Bronchial epithelial cell (primary cell): ENCODE data around the gene ERFL. TPM values are rescaled to one million over a fixed set of nuclear protein-coding genes. Genes with fewer than 3 reads are reported as not detected.

ENCODE experiments used
- DNase-seq: peaks from one replicate; pipeline ENCODE4 v3.0.0-alpha.2; 2010; ENCODE audit warnings: low read depth
- FAIRE-seq: peaks from 2 replicates; lab custom pipeline; 2011; peaks lifted over from hg19 to GRCh38; lab: Jason Lieb, UNC
- H3K27me3 ChIP-seq: 2 replicates; pipeline ENCODE4 v1.5.1; 2011; ENCODE audit warnings: low read length; ENCODE audit not compliant: control insufficient read depth, insufficient read depth
- H3K36me3 ChIP-seq: 2 replicates; pipeline ENCODE4 v1.5.1; 2011; ENCODE audit warnings: low read length; ENCODE audit not compliant: control insufficient read depth, insufficient read depth
- H3K4me3 ChIP-seq: 2 replicates; pipeline ENCODE4 v1.5.1; 2011; ENCODE audit warnings: mild to moderate bottlenecking, low read depth, low read length, control low read depth
- total RNA-seq: library from RNA; depleted of rRNA; stranded (reverse); fragments of >200 nt; gene quantifications from 2 replicates; pipeline ENCODE4 v1.2.1, GENCODE V29; 2014
- TF ChIP-seq, protein P1 (sequence below): IDR thresholded peaks from 2 replicates; pipeline ENCODE4 v1.5.1; 2011; ENCODE audit warnings: mild to moderate bottlenecking, moderate library complexity, low read length, control low read depth, inconsistent platforms; ENCODE audit not compliant: insufficient read depth, severe bottlenecking

Gene ERFL
- total RNA-seq, 1 donor from 2014 or later = under 0.01 TPM

DNA sequence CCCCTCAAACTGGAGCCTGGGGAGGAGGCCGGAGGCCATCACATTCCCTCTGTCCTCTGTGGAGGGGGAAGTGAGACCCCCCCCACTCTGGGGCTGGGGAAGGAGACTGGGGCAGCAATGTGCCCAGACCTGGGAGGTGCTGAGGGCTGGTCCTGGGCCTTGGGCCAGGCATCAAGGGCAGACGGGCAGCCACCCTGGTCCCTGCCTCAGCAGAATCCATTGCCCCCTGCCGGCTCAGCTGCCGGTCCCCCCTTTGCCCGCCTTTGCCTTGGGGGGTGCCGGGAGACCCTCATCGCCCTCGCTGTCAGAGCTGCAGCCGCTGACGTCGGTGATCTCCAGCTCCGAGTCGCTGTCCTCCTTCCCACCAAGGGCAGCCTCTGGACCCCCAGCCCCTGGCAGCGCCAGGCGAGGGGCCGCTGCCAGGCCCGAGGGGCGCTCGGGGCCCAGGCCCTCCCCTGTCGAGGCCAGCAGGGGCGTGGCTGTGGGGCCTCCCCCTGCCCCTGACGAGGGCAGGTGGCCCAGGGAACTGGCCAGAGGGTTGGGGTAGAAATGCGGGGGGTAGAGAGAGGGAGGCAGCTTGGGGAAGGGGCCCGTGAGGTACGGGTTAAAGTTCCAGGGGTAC, 20.1 kb downstream of the ERFL start:
- FAIRE-seq (no peak), DNase-seq (no peak)
- TF ChIP-seq, protein P1, sequence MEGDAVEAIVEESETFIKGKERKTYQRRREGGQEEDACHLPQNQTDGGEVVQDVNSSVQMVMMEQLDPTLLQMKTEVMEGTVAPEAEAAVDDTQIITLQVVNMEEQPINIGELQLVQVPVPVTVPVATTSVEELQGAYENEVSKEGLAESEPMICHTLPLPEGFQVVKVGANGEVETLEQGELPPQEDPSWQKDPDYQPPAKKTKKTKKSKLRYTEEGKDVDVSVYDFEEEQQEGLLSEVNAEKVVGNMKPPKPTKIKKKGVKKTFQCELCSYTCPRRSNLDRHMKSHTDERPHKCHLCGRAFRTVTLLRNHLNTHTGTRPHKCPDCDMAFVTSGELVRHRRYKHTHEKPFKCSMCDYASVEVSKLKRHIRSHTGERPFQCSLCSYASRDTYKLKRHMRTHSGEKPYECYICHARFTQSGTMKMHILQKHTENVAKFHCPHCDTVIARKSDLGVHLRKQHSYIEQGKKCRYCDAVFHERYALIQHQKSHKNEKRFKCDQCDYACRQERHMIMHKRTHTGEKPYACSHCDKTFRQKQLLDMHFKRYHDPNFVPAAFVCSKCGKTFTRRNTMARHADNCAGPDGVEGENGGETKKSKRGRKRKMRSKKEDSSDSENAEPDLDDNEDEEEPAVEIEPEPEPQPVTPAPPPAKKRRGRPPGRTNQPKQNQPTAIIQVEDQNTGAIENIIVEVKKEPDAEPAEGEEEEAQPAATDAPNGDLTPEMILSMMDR = no peak
- H3K36me3 ChIP-seq = peaks cover 18% of the 10 kb centered on the region
- H3K4me3 ChIP-seq = no peak overlapping the region
- H3K27me3 ChIP-seq = peaks cover 19% of the 10 kb centered on the region

DNA sequence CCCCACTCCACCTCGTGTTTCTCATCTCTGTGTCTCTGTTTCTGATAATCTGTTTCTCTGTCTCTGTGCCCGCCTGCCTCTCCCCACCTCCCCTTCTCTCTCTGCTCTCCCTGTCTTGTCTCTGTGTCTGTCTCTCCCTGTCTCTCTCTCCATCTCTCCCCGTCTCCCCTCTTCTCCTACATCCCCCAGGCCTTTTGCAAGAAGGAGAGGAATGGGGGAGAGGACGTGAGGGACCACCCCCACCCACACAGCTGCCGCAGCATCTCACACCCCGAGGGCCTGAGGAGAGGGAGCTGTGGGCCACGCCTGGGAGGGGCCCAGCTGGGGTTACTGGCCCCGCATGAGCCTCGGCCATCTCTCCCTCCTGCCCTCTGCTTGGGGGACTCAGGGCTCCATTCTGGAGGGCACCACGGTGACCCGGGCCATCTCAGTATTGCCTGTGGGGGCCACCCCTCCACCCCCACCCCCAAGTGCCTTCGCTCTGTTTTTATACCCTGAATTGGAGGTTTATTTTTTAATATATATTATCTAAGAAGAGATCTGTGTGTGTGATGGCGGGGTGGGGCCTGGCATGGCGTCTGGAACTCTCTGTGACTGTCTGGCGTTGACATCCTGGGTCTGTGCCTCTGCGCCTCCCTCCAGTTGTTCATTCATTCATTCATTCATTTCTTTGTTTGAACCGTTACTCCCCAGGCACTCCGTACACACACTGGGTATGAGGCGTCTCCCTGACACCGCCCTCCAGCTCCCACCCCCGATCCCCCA, 21.2 kb downstream of the ERFL start:
- no peak for FAIRE-seq
- peaks cover 26% of the 10 kb centered on the region for H3K36me3 ChIP-seq
- no peak overlapping the region for H3K4me3 ChIP-seq
- peaks cover 12% of the 10 kb centered on the region for H3K27me3 ChIP-seq
- TF ChIP-seq, protein P1 = no peak
- no peak for DNase-seq

DNA sequence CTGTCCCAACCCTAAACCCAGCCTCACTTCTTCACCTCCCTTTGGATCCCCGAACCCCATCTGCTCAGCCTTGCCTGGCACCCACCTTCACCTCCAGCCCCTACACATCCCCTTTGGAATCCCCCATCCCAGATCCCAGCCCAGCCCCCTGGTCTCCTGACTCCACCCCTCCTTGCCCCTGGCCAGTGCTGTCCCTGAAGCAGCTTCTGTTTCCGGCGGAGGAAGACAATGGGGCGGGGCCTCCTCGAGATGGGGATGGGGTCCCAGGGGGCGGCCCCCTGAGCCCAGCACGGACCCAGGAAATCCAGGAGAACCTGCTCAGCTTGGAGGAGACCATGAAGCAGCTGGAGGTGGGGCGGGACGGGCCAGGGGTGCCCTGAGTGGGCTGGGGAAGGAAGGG, 22.0 kb downstream of the ERFL start:
- TF ChIP-seq, protein P1 = no peak
- DNase-seq (no peak), FAIRE-seq (no peak)
- H3K27me3 ChIP-seq = peaks cover 4% of the 10 kb centered on the region
- H3K36me3 ChIP-seq = peaks cover 31% of the 10 kb centered on the region
- H3K4me3 ChIP-seq = no peak overlapping the region

GRCh38 chr19:41905273-41906002, 22.8 kb downstream of the ERFL start:
- FAIRE-seq (peak; percentile 58), DNase-seq (no peak)
- H3K27me3 ChIP-seq = no peaks in the 10 kb centered on the region
- TF ChIP-seq, protein P1 = no peak
- H3K4me3 ChIP-seq = no peak overlapping the region
- H3K36me3 ChIP-seq = peaks cover 31% of the 10 kb centered on the region

- DNase-seq (peak; percentile 63), FAIRE-seq (no peak)
- Histone ChIP-seq H3K27me3 (no peaks in the 10 kb centered on the region), H3K36me3 (peaks cover 31% of the 10 kb centered on the region), H3K4me3 (no peak overlapping the region)
- TF ChIP-seq, protein P1 = no peak
Measured at GRCh38 chr19:41904118-41904870, 24.0 kb downstream of the ERFL start.
